Keratinocyte (primary cell): ENCODE results near the gene N4BP3.

Source experiments
- EZH2 ChIP-seq: IDR thresholded peaks from one replicate; pipeline ENCODE4 v1.6.1; 2012; ENCODE audit warnings: inconsistent platforms, mild to moderate bottlenecking, low read length, moderate library complexity
- TF ChIP-seq, protein P1 (sequence below), 3 experiments: IDR thresholded peaks in 1 of 3; conservative IDR thresholded peaks in 1 of 3; optimal IDR thresholded peaks in 1 of 3; 2 replicates in 2 of 3; 3 replicates in 1 of 3; pipeline versions ENCODE3 to v1.5.1; 2011; ENCODE audit warnings: low read length in 3 of 3, mild to moderate bottlenecking in 3 of 3, moderate library complexity in 2 of 3, control low read depth in 1 of 3, inconsistent platforms in 1 of 3; ENCODE audit not compliant: insufficient read depth in 2 of 3; ENCODE audit errors: extremely low read depth in 1 of 3

GRCh38 chr5:178115136-178115813 is 1.9 kb downstream of the N4BP3 start:
- TF ChIP-seq, protein P1, sequence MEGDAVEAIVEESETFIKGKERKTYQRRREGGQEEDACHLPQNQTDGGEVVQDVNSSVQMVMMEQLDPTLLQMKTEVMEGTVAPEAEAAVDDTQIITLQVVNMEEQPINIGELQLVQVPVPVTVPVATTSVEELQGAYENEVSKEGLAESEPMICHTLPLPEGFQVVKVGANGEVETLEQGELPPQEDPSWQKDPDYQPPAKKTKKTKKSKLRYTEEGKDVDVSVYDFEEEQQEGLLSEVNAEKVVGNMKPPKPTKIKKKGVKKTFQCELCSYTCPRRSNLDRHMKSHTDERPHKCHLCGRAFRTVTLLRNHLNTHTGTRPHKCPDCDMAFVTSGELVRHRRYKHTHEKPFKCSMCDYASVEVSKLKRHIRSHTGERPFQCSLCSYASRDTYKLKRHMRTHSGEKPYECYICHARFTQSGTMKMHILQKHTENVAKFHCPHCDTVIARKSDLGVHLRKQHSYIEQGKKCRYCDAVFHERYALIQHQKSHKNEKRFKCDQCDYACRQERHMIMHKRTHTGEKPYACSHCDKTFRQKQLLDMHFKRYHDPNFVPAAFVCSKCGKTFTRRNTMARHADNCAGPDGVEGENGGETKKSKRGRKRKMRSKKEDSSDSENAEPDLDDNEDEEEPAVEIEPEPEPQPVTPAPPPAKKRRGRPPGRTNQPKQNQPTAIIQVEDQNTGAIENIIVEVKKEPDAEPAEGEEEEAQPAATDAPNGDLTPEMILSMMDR (optimal IDR thresholded peaks at IDR 0.05 in 1 of 3, IDR thresholded peaks at IDR 0.05 in 1 of 3, conservative IDR thresholded peaks at IDR 0.05 in 1 of 3; ENCODE audit: extremely low read depth in 1 of 3, insufficient read depth in 2 of 3, low read length in 3 of 3) = no peak
- no peak for TF ChIP-seq EZH2
